Left lung (tissue), 10 donors: ENCODE measurements around the gene GNG7. TPM values are rescaled to one million over a fixed set of nuclear protein-coding genes. Genes with fewer than 3 reads are reported as not detected.

Source experiments
- ATAC-seq: fragments of 200-7000 bp; cut with Tn5 transposase; one replicate; pipeline ENCODE4 v1.9.1; 2020; ENCODE audit warnings: moderate library complexity
- DNase-seq, 4 donors: peaks; one replicate each; pipeline ENCODE4 v3.0.0-alpha.2; 2013 to 2020
- H3K27ac ChIP-seq, 2 donors: fragments of 200-600 bp; sonication (generic) in 1 of 2; one replicate each; pipeline versions ENCODE4 v1.5.0 to v1.8.0; 2020 to 2021
- H3K27me3 ChIP-seq, 2 donors: fragments of 200-600 bp; sonication (generic) in 1 of 2; one replicate each; pipeline versions ENCODE4 v1.5.0 to v1.8.0; 2020 to 2021
- H3K36me3 ChIP-seq, 2 donors: fragments of 200-600 bp; sonication (generic) in 1 of 2; one replicate each; pipeline versions ENCODE4 v1.5.0 to v1.8.0; 2020 to 2021
- H3K4me1 ChIP-seq, 2 donors: fragments of 200-600 bp; one replicate each; pipeline ENCODE4 v1.8.0; 2021
- H3K4me3 ChIP-seq, 2 donors: fragments of 200-600 bp; sonication (generic) in 1 of 2; one replicate each; pipeline versions ENCODE4 v1.5.0 to v1.8.0; 2020 to 2021; ENCODE audit warnings: mild to moderate bottlenecking in 1 of 2
- H3K9me3 ChIP-seq, 2 donors: fragments of 200-600 bp; sonication (generic) in 1 of 2; one replicate each; pipeline versions ENCODE4 v1.5.0 to v1.8.0; 2020 to 2021
- intact Hi-C, 2 donors: fragments of 100-400 bp; cut with DNase I; formaldehyde crosslinking; loops; one replicate each; pipeline versions ENCODE4 v1.11.2 to v1.14.2; 2022
- polyA plus RNA-seq, 6 donors: library from polyadenylated mRNA; unstranded; fragments of 120-200 nt; gene quantifications; one replicate each; pipeline ENCODE4 v1.2.1, GENCODE V29; 2013; ENCODE audit not compliant: insufficient read length in 6 of 6
- total RNA-seq, 2 donors: library from RNA; stranded (reverse); fragmentation: NEBNext Ultra II Directional; extraction: Animal tissue kit (Norgen Biotek cat#: 25700); gene quantifications; one replicate each; pipeline ENCODE4 v1.2.1, GENCODE V29; 2021
- TF ChIP-seq, protein P1 (sequence below), 2 donors: fragments of 200-600 bp; sonication (generic) in 1 of 2; IDR thresholded peaks; one replicate each; pipeline versions ENCODE4 v1.5.0 to v1.8.0; 2021; ENCODE audit warnings: antibody characterized with exemption in 2 of 2
- donor health status: DM: no; HTN: yes; CAD: no.
- donor health status: DM: no; HTN: no; CAD: no.

Gene GNG7
- total and polyA plus RNA-seq, 8 donors, result 3.8 to 7.1 (median 5.5) TPM

DNA sequence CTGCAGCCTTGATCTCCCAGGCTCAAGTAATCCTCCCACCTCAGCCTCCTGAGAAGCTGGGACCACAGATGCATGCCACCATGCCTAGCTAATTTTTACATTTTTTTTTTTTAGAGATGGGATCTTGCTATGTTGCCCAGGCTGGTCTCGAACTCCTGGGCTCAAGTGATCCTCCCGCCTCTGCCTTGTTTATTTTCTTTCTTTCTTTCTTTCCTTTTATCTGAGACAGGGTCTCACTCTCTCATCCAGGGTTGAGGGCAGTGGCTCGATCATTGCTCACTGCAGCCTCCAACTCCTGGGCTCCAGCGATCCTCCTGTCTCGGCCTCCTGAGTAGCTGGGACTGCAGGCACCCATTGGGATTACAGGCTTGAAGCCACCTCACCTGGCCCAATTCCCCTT lies 3.8 kb upstream of the GNG7 start:
- Histone ChIP-seq H3K4me1 (peaks cover 0 to 22% of the 10 kb centered on the region in 2 donors), H3K9me3 (no peaks in the 10 kb centered on the region), H3K4me3 (no peak overlapping the region), H3K27ac (no peak overlapping the region), H3K36me3 (no peaks in the 10 kb centered on the region), H3K27me3 (peaks cover 0 to 15% of the 10 kb centered on the region in 2 donors)
- ATAC-seq, result no peak
- intact Hi-C loops, result no loop called here
- DNase-seq, result no peak
- TF ChIP-seq, protein P1, sequence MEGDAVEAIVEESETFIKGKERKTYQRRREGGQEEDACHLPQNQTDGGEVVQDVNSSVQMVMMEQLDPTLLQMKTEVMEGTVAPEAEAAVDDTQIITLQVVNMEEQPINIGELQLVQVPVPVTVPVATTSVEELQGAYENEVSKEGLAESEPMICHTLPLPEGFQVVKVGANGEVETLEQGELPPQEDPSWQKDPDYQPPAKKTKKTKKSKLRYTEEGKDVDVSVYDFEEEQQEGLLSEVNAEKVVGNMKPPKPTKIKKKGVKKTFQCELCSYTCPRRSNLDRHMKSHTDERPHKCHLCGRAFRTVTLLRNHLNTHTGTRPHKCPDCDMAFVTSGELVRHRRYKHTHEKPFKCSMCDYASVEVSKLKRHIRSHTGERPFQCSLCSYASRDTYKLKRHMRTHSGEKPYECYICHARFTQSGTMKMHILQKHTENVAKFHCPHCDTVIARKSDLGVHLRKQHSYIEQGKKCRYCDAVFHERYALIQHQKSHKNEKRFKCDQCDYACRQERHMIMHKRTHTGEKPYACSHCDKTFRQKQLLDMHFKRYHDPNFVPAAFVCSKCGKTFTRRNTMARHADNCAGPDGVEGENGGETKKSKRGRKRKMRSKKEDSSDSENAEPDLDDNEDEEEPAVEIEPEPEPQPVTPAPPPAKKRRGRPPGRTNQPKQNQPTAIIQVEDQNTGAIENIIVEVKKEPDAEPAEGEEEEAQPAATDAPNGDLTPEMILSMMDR (IDR thresholded peaks at IDR 0.05), result no peak

DNA sequence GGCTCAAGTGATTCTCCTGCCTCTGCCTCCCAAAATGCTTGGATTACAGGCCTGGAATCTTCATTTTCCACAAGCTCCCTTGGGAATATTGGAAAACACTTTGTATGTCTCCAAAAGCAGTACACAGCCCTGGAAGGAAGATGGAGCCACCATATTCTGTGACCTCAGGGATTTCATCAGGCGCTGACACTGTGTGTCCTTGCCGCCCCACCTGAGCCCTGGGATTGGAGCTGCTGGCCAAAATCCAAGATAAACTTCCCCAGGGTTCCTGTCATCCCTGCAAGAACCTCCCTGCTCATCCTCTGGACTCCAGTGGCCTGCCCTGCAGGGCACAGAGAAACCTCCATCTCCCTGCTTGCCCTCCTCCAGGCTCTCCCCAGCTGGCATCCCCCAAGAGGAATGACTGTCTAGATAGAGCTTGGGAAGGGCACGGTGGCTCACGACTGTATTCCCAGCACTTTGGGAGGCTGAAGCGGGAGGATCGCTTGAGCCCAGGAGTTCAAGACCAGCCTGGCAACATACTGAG lies 1.3 kb upstream of the GNG7 start:
- ATAC-seq (no peak), DNase-seq (no peak)
- TF ChIP-seq, protein P1 (IDR thresholded peaks at IDR 0.05), result no peak
- peaks cover 0 to 12% of the 10 kb centered on the region in 2 donors for H3K4me1 ChIP-seq
- intact Hi-C loops, result no loop called here
- H3K4me3 ChIP-seq, result no peak overlapping the region
- no peak overlapping the region for H3K27ac ChIP-seq
- peaks cover 0 to 5% of the 10 kb centered on the region in 2 donors for H3K27me3 ChIP-seq
- H3K9me3 ChIP-seq, result no peaks in the 10 kb centered on the region
- H3K36me3 ChIP-seq, result no peaks in the 10 kb centered on the region

- Histone ChIP-seq H3K27me3 (peaks cover 0 to 5% of the 10 kb centered on the region in 2 donors), H3K27ac (no peak overlapping the region), H3K36me3 (no peaks in the 10 kb centered on the region), H3K4me1 (peaks cover 0 to 12% of the 10 kb centered on the region in 2 donors), H3K4me3 (no peak overlapping the region), H3K9me3 (no peaks in the 10 kb centered on the region)
- no peak for DNase-seq
- intact Hi-C loops, result no loop called here
- TF ChIP-seq, protein P1 (IDR thresholded peaks at IDR 0.05), result no peak
- ATAC-seq, result no peak
Measured at GRCh38 chr19:2703077-2703437, 563 bp upstream of the GNG7 start.

DNA sequence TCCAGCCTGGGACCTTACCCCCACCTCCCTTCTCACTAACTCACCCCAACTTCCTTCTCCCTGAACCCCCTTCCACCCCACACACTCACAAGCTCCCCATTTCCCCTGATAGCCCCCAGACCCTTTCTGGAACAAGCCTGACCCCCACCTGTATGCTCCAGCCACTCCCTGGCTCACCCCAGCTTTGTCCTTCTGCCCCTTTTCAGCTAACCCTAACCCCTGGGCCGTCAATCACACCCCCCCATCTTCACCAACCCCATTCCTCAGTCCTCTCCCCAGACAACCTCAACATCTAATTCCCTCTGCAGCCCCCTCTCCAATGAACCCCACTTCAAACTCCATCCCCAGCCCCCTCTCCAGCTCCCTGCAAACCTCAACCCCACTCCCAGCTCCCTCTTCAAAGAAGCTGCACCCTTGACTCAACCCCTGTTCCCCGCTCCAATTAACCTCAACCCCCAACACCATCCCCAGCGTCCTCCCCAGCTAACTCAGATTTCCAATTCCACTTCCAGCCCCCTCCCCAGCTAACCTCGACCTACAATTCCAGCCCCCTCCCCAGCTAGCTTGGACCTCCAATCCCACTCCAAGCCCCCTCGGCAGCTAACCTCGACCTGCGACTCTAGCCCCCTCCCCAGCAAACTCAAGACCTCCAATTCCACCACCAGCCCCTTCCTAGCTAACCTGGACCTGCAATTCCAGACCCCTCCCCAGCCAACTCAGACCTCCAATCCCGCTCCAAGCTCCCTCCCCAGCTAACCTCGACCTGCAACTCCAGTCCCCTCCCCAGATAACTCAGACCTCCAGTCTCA lies 929 bp downstream of the GNG7 start:
- H3K4me1 ChIP-seq, result peaks cover 0 to 12% of the 10 kb centered on the region in 2 donors
- DNase-seq, result no peak
- no peak for ATAC-seq
- H3K27me3 ChIP-seq, result peaks cover 0 to 5% of the 10 kb centered on the region in 2 donors
- no peak overlapping the region for H3K27ac ChIP-seq
- intact Hi-C loops, result no loop called here
- H3K36me3 ChIP-seq, result no peaks in the 10 kb centered on the region
- no peaks in the 10 kb centered on the region for H3K9me3 ChIP-seq
- TF ChIP-seq, protein P1 (IDR thresholded peaks at IDR 0.05), result no peak
- H3K4me3 ChIP-seq, result peak overlapping the region in 1 of 2 donors; percentile 40

DNA sequence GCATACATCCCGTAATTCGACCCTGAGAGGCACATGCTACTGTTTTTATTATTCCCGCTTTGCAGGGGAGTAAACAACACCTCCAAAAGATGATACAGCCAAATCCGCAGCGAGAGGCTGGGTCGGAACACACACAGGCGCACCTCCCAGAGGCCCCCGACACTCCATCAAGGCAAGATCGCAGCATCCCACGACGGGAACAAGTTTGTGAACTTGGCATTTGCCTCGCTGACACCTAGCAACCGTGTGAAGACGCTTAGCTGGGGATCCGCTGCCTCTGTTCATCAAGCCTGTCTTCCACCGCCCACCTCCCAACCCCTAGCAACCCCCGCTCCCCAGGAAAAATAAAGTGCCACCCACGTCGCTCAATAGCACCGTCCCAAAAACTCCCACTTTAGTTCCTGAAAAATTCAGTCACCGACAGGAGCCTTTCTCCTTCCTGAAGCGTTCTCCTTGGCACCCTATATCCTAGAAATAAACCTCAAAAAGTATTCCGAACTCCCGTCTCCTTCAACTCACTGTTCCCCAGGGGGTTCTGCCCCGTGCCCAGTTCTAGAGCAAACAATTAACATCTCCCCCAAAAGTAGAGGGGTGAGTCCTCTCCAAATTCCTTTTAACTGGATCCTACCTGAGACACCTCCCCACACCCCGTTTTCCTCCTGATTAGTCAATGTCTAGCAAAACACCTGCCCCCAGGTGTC lies 1.7 kb downstream of the GNG7 start:
- H3K27ac ChIP-seq, result no peak overlapping the region
- no peaks in the 10 kb centered on the region for H3K36me3 ChIP-seq
- DNase-seq, result no peak
- peaks cover 0 to 5% of the 10 kb centered on the region in 2 donors for H3K27me3 ChIP-seq
- intact Hi-C loops, result no loop called here
- no peak for ATAC-seq
- H3K9me3 ChIP-seq, result no peaks in the 10 kb centered on the region
- no peak overlapping the region for H3K4me3 ChIP-seq
- H3K4me1 ChIP-seq, result peaks cover 0 to 17% of the 10 kb centered on the region in 2 donors
- TF ChIP-seq, protein P1 (IDR thresholded peaks at IDR 0.05), result no peak
